KBM-7 (cell line): Measurements from ENCODE around the gene SH3PXD2B.
"Not testable (repeated sequence)": the region's sequence is repeated elsewhere in the genome, so short reads cannot be mapped to it uniquely, and the experiment has no call there.

Experiments used
- DNase-seq: peaks from one replicate; pipeline ENCODE4 v3.0.0-alpha.2; 2015
- in situ Hi-C: fragments of 300-500 bp; cut with MboI; formaldehyde crosslinking; loops from 2 replicates; pipeline ENCODE4 v1.14.3; 2020; ENCODE audit warnings: low sequenced_read_pairs, low pct_unique_long_range_greater_than_20kb, mixed read lengths

SH3PXD2B gene

DNA sequence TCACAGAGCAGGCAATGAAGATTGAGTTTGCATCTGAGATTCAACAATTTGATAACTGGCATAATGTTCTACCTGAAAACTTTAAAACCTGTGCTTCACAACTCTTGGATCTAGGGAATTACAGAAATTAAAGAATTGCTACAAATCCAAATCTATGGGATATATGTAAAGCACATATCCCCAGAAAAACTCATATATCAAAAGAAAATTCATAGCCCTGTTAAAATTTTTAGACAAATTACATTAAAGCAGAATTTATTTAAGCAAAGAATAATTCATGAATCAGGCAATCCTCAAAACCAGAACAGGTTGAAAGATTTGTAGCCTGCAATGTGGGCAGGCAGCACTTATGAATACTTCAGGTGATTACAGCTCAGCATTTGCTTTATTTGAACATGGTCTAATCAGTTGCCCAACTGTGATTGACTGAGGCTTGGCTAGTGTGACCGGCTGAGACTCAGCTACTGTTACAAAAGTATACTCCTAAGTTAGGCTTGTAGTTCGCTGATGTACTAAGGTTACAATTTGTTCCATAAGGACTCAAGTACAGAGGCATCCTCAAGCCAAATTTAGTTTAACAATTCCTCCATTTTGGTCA lies 160.5 kb downstream of the SH3PXD2B start:
- DNase-seq = no peak
- in situ Hi-C loops = no loop called here

GRCh38 chr5:172293054-172293744 lies 161.1 kb downstream of the SH3PXD2B start:
- in situ Hi-C loops = no loop called here
- DNase-seq = peak; percentile 84

- in situ Hi-C loops = not testable (repeated sequence)
These were observed 162.5 kb downstream of the SH3PXD2B start for GRCh38 chr5:172291837-172292236.

GRCh38 chr5:172288465-172288864 lies 165.9 kb downstream of the SH3PXD2B start:
- in situ Hi-C loops = no loop called here
- DNase-seq = no peak

More at GRCh38 chr5:172291837-172292236, 162.5 kb downstream of the SH3PXD2B start:
- DNase-seq = not testable (repeated sequence)

DNA sequence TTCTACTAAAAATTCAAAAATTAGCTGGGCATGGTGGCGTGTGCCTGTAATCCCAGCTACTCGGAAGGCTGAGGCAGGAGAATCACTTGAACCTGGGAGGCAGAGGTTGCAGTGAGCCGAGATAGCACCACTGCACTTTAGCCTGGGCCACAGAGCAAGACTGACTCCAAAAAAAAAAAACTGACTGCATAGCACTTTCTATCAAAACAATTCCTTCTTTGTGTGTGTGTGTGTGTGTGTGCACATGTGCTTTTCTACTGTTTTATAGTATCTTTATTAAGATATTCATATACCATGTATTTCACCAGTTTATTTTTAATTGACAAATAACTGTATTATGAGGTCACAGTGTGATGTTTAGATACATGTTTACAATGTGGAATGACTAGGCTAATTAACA lies 167.2 kb downstream of the SH3PXD2B start:
- in situ Hi-C loops, DNase-seq: not testable (repeated sequence)

- DNase-seq = no peak
- in situ Hi-C loops = no loop called here
These were observed 168.8 kb downstream of the SH3PXD2B start for GRCh38 chr5:172285226-172286143.

DNA sequence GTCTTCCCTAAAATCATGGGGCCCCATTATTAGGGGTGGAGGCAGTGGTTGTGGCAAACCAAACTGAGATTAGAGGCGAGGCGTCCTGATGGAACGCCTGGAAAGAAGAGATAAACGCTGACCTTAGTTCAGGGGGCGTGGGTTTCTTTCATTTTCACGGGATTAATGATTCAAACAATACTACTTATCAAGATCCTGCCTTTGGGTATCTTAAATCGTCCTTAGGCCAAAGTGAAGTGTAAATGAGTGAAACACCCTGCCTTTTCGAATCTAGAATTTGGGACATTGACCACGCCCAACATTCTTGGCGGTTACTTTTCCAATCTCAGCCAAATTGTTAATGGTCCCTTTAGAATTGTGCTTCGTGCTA lies 169.7 kb downstream of the SH3PXD2B start:
- DNase-seq = no peak
- in situ Hi-C loops = no loop called here

- peak; percentile 50 for DNase-seq
- in situ Hi-C loops = no loop called here
These were observed 170.3 kb downstream of the SH3PXD2B start for GRCh38 chr5:172283862-172284610.

DNA sequence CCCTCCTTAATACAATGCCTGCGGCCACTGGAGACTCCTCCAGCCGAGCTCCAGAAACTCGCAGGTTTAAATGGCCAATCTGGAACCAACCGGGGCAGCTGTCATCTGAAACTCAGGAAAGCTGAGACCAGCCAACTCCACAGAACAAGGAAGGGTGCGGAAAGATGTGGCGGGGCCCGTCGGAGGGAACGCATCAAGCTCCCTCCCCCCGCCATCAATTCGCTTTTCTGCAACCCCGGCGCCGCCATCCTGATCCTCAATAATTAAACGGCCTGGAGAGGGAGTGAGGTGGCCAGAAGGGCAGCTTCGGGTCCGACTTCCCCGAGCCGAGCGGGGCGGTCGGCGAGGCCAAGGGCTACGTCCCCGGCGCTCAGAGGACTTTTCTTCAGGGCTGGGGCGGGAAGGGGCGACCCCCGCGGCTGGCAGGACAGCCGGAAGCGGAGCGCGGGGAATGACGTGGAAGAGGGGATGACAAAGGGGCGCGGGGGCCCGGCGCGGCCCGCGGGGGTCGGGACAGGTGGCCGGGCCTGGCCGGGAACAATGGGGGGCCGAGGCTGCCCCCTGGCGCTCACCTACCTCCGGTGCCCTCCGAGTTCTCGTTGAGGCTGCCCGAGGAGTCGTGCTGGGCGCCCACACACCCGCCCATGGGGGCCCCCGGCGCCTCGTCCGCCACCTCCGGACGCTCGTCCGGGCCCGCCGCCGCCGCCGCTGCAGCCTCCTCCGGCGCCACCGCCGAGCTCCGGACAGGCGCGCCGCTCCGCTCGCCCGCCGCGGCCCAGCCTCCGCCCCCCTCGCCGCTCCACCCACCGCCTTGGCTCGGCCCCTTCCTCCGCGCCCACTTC lies 171.1 kb downstream of the SH3PXD2B start, which contains the start of gene UBTD2:
Gene UBTD2 (minus strand): TSS at position 745 of the 842 bp plus-strand sequence. CDS start 99 bp downstream, at position 646.
- in situ Hi-C loops = no loop called here
- peak; percentile 68 for DNase-seq

GRCh38 chr5:172282272-172283019 lies 171.9 kb downstream of the SH3PXD2B start:
- DNase-seq = no peak
- in situ Hi-C loops = no loop called here

- in situ Hi-C loops = no loop called here
- no peak for DNase-seq
These were observed 173.0 kb downstream of the SH3PXD2B start for GRCh38 chr5:172281346-172281745.

GRCh38 chr5:172280929-172281328 lies 173.4 kb downstream of the SH3PXD2B start:
- DNase-seq = no peak
- in situ Hi-C loops = no loop called here

DNA sequence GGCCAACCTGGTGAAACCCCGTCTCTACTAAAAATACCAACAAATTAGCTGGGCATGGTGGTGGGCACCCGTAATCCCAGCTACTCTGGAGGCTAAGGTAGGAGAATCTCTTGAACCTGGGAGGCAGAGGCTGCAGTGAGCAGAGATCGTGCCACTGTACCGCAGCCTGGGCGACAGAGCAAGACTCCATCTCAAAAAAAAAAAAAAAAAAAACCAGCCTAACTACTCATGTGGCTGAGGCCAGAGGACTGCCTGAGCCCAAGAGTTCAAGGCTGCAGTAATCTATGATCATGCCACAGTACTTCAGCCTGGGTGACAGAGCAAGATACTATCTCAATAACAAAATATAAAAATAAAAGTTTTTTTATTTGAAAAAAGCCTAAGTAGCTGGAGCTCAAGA lies 174.0 kb downstream of the SH3PXD2B start:
- in situ Hi-C loops = no loop called here
- no peak for DNase-seq

DNA sequence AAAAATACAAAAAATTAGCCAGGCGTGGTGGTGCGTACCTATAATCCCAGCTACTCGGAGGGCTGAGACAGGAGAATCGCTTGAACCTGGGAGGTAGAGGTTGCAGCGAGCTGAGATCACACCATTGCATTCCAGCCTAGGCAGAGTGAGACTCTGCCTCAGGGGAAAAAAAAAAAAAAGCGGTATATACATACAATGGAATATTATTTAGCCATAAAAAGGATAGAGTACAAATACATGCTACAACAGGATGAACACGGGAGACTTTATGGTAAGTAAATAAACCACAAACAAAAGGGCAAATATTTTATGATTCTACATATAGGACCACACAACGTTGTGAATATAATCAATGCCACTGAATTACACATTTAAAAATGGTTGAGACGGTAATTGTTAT lies 176.0 kb downstream of the SH3PXD2B start:
- in situ Hi-C loops = no loop called here
- no peak for DNase-seq

- in situ Hi-C loops = no loop called here
- DNase-seq = no peak
These were observed 178.1 kb downstream of the SH3PXD2B start for GRCh38 chr5:172276214-172276613.
